ENCODE measurements around the gene ZBTB46.

The ZBTB46 gene

DNA sequence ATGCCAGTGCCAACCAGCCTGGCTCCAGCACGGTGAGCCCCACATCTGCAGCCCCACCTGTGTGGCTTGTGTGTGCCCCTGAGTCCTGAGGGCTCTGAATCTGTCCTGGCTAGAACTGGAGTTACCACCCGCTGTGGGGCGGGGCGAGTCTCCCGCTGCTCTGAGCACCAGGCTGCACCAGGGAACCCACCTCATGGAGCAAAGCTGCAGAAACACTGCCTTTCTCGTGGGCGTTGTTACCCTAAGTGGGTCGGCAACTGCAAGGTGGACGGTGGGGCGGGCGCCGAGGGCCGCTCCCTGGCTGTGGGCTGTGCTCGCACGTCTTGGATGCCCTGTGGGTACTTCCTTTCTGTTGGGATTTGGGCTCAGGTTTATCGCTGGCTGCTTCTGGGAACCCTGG is 12.7 kb upstream of the ZBTB46 start (continued):
- TF ChIP-seq, protein P1, sequence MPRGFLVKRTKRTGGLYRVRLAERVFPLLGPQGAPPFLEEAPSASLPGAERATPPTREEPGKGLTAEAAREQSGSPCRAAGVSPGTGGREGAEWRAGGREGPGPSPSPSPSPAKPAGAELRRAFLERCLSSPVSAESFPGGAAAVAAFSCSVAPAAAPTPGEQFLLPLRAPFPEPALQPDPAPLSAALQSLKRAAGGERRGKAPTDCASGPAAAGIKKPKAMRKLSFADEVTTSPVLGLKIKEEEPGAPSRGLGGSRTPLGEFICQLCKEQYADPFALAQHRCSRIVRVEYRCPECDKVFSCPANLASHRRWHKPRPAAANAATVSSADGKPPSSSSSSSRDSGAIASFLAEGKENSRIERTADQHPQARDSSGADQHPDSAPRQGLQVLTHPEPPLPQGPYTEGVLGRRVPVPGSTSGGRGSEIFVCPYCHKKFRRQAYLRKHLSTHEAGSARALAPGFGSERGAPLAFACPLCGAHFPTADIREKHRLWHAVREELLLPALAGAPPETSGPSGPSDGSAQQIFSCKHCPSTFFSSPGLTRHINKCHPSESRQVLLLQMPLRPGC (tag by site-specific recombination; IDR thresholded peaks at IDR 0.05), result no peak
- peak; percentile 61 for TF ChIP-seq ZFHX2 (tag by site-specific recombination; conservative IDR thresholded peaks at IDR 0.05)
- no peak for TF ChIP-seq ZNF707 (tag by site-specific recombination; IDR thresholded peaks at IDR 0.05)
- no peak for TF ChIP-seq ZNF391 (tag by site-specific recombination; IDR thresholded peaks at IDR 0.05; ENCODE audit: borderline replicate concordance, low read depth)
- TF ChIP-seq, protein P2, sequence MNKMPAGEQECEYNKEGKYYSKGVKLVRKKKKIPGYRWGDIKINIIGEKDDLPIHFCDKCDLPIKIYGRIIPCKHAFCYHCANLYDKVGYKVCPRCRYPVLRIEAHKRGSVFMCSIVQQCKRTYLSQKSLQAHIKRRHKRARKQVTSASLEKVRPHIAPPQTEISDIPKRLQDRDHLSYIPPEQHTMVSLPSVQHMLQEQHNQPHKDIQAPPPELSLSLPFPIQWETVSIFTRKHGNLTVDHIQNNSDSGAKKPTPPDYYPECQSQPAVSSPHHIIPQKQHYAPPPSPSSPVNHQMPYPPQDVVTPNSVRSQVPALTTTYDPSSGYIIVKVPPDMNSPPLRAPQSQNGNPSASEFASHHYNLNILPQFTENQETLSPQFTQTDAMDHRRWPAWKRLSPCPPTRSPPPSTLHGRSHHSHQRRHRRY (tag by site-specific recombination; IDR thresholded peaks at IDR 0.05), result no peak

DNA sequence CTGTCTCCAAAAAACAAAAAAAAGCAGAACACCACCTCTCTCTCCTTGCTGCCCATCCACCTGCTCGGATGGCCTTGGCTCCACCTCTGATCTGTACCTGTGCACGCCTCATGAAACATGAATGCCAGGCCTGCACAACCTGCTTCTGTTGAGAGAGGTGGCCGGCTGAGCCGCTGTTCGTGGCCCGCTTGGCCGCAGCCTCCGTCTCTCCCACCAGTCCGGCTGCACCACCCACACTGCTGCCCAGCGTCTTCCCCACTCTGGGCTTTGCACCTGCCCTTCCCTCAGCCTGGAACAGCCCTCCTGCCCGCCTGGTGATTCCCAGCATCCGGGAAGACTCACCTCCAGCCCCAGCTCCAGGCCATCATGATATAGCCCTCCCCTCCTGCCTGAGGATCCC is 12.2 kb upstream of the ZBTB46 start:
- ChIA-PET CTCF (no interaction called here), POLR2A (no interaction called here)
- H3K36me3 ChIP-seq (ENCODE audit: control insufficient read depth in 2 of 2, insufficient read depth in 1 of 2, low read length in 2 of 2), result no peaks in the 10 kb centered on the region
- H3K4me3 ChIP-seq (ENCODE audit: low read depth, low read length), result no peak overlapping the region
- H3K4me1 ChIP-seq (ENCODE audit: control insufficient read depth, insufficient read depth, low read length), result no peaks in the 10 kb centered on the region
- H3K27ac ChIP-seq (ENCODE audit: extremely low read depth, low read depth, low read length), result no peak overlapping the region
- TF ChIP-seq ZNF311 (tag by site-specific recombination; IDR thresholded peaks at IDR 0.05; ENCODE audit: borderline replicate concordance) (no peak), TRIM28 (IDR thresholded peaks at IDR 0.05; ENCODE audit: borderline replicate concordance, low read length) (no peak)
- no peaks in the 10 kb centered on the region for H3K9me3 ChIP-seq (ENCODE audit: control insufficient read depth, insufficient read depth, low read depth, low read length)

DNA sequence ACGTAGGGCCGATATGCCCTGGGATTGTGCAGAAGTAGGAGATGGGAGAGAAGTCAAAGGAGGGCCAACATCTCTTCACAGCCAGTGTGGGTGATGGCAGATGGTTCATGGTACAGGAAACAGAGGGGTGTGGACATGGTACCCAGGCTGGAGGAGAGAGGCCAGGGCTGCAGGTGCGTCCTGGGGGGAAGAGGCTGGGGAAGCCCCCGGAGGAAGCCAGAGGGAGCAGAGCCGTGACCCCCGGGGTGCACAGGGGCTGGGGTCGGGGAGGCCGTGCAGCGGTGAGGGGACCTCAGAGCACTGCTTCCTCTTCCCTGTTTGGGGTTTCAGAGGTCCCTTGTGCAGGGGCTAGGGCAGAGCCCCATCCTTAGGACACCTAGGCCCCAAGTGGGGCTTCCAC is 11.2 kb upstream of the ZBTB46 start:
- Histone ChIP-seq H3K27ac (ENCODE audit: extremely low read depth, low read depth, low read length) (no peak overlapping the region), H3K36me3 (ENCODE audit: control insufficient read depth in 2 of 2, insufficient read depth in 1 of 2, low read length in 2 of 2) (no peaks in the 10 kb centered on the region), H3K4me3 (ENCODE audit: low read depth, low read length) (no peak overlapping the region), H3K9me3 (ENCODE audit: control insufficient read depth, insufficient read depth, low read depth, low read length) (no peaks in the 10 kb centered on the region), H3K4me1 (ENCODE audit: control insufficient read depth, insufficient read depth, low read length) (no peaks in the 10 kb centered on the region)
- ChIA-PET CTCF (interaction anchor here (0.7 kb wide), 1 partner anchor 241 kb away, joined by 4 read pairs; no protein-coding TSS in a partner anchor), POLR2A (no interaction called here)
- no peak for TF ChIP-seq ZNF658 (tag by site-specific recombination; IDR thresholded peaks at IDR 0.05)
- TF ChIP-seq ZNF830 (tag by site-specific recombination; IDR thresholded peaks at IDR 0.05; ENCODE audit: low read depth), result no peak

DNA sequence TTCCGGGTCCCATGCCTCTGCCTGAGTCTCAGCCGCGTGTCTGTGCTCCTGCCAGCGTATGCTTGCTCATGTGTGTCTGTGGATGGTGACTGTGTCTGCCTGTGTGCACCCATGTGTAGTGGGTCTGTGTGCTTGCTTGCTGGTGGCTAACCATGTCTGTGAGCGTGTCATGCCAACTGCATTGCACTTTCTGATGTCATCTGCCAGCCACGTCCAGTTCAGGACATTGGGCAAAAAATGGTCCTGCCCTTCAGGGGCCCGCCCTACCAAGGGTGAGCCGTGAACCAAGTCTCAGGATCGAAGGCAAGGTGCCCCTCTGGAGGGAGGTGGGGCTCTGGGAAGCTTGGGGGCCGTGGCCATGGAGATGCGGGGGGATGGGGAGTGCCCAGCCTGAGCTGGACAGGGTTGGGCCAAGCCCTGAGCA is 9.4 kb upstream of the ZBTB46 start:
- CTCF ChIA-PET, result interaction anchor here (0.9 kb wide), 1 partner anchor 50 kb away, joined by 3 read pairs; no protein-coding TSS in a partner anchor
- Histone ChIP-seq H3K27ac (ENCODE audit: extremely low read depth, low read depth, low read length) (no peak overlapping the region), H3K9me3 (ENCODE audit: control insufficient read depth, insufficient read depth, low read depth, low read length) (no peaks in the 10 kb centered on the region), H3K4me1 (ENCODE audit: control insufficient read depth, insufficient read depth, low read length) (no peaks in the 10 kb centered on the region), H3K36me3 (ENCODE audit: control insufficient read depth in 2 of 2, insufficient read depth in 1 of 2, low read length in 2 of 2) (no peaks in the 10 kb centered on the region), H3K4me3 (ENCODE audit: low read depth, low read length) (no peak overlapping the region)
- POLR2A ChIA-PET, result no interaction called here
- TF ChIP-seq, protein P3, sequence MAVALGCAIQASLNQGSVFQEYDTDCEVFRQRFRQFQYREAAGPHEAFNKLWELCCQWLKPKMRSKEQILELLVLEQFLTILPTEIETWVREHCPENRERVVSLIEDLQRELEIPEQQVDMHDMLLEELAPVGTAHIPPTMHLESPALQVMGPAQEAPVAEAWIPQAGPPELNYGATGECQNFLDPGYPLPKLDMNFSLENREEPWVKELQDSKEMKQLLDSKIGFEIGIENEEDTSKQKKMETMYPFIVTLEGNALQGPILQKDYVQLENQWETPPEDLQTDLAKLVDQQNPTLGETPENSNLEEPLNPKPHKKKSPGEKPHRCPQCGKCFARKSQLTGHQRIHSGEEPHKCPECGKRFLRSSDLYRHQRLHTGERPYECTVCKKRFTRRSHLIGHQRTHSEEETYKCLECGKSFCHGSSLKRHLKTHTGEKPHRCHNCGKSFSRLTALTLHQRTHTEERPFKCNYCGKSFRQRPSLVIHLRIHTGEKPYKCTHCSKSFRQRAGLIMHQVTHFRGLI (tag by site-specific recombination; IDR thresholded peaks at IDR 0.05), result 0 out of 2 replicates have a peak, but pooled peaks have one; percentile 47
- no peak for TF ChIP-seq ZNF561 (tag by site-specific recombination; IDR thresholded peaks at IDR 0.05; ENCODE audit: borderline replicate concordance)
- no peak for TF ChIP-seq ZNF266 (tag by site-specific recombination; IDR thresholded peaks at IDR 0.05; ENCODE audit: low read depth)
- TF ChIP-seq ZNF830 (tag by site-specific recombination; IDR thresholded peaks at IDR 0.05; ENCODE audit: low read depth), result no peak

DNA sequence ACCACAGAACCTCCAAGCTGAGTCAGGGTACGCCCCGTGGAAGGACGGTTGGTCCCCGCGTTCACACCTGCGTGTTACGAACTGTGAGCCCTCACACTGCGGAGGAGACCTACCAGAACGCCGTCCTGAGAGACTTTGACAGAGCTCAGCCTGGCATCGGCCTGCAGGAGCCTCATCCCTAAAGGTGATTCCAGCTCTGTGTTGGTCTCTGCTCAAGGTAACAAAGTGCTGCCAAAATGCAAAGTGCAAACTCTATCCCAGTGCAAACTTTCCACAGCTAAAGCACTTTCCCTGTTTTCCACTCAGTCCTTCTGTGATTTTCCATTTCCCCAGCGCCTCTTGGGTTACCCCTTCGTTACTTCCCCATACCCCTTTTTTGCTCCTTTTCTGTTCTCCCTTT is 8.6 kb upstream of the ZBTB46 start:
- Histone ChIP-seq H3K4me3 (ENCODE audit: low read depth, low read length) (no peak overlapping the region), H3K4me1 (ENCODE audit: control insufficient read depth, insufficient read depth, low read length) (no peaks in the 10 kb centered on the region), H3K27ac (ENCODE audit: extremely low read depth, low read depth, low read length) (no peak overlapping the region), H3K36me3 (ENCODE audit: control insufficient read depth in 2 of 2, insufficient read depth in 1 of 2, low read length in 2 of 2) (no peaks in the 10 kb centered on the region), H3K9me3 (ENCODE audit: control insufficient read depth, insufficient read depth, low read depth, low read length) (no peaks in the 10 kb centered on the region)
- ChIA-PET POLR2A (no interaction called here), CTCF (interaction anchor here (0.7 kb wide), 1 partner anchor 32 kb away, joined by 3 read pairs; no protein-coding TSS in a partner anchor)
- TF ChIP-seq ZNF600 (tag by site-specific recombination; IDR thresholded peaks at IDR 0.05), result peak; percentile 84
- no peak for TF ChIP-seq ZNF19 (tag by site-specific recombination; IDR thresholded peaks at IDR 0.05; ENCODE audit: low read depth)
